Fibroblast of lung (primary cell): ENCODE results near the gene COBL. TPM values are rescaled to one million over a fixed set of nuclear protein-coding genes. Genes with fewer than 3 reads are reported as not detected.

Experiments
- DNase-seq, 2 donors: peaks; one replicate each; pipeline versions ENCODE4 v3.0.0 to v3.0.0-alpha.2; 2010; ENCODE audit warnings: low read depth in 2 of 2
- H2AFZ ChIP-seq: 2 replicates; pipeline ENCODE4 v1.5.1; 2012; ENCODE audit warnings: low read length, control low read depth, inconsistent platforms
- H3K27ac ChIP-seq: 2 replicates; pipeline ENCODE4 v1.5.1; 2011; ENCODE audit warnings: low read length, control low read depth; ENCODE audit not compliant: insufficient read depth
- H3K27me3 ChIP-seq: 2 replicates; pipeline ENCODE4 v1.5.1; 2011; ENCODE audit warnings: mild to moderate bottlenecking, low read length; ENCODE audit not compliant: control insufficient read depth, insufficient read depth
- H3K36me3 ChIP-seq: 2 replicates; pipeline ENCODE4 v1.5.1; 2011; ENCODE audit warnings: low read length; ENCODE audit not compliant: control insufficient read depth, insufficient read depth
- H3K4me1 ChIP-seq: 2 replicates; pipeline ENCODE4 v1.5.1; 2011; ENCODE audit warnings: low read length; ENCODE audit not compliant: control insufficient read depth, insufficient read depth; ENCODE audit errors: extremely low read depth
- H3K4me2 ChIP-seq: 2 replicates; pipeline ENCODE4 v1.5.1; 2011; ENCODE audit warnings: low read length, control low read depth; ENCODE audit not compliant: insufficient read depth; ENCODE audit errors: extremely low read depth
- H3K4me3 ChIP-seq, 4 experiments: fragments of 200-600 bp in 1 of 4; sonication (generic) in 1 of 4; replicated peaks in 1 of 4; 2 replicates each; pipeline ENCODE4 v1.5.1; 2011 to 2016; ENCODE audit warnings: low read length in 4 of 4, low read depth in 3 of 4, mild to moderate bottlenecking in 3 of 4, control low read depth in 2 of 4, inconsistent platforms in 1 of 4, mixed read lengths in 1 of 4; ENCODE audit not compliant: insufficient read depth in 1 of 4; ENCODE audit errors: control extremely low read depth in 1 of 4
- H3K79me2 ChIP-seq: 2 replicates; pipeline ENCODE4 v1.5.1; 2012; ENCODE audit warnings: mild to moderate bottlenecking, low read length, inconsistent platforms; ENCODE audit not compliant: control insufficient read depth, insufficient read depth
- H3K9ac ChIP-seq: 2 replicates; pipeline ENCODE4 v1.5.1; 2011; ENCODE audit warnings: mild to moderate bottlenecking, low read length, control low read depth; ENCODE audit not compliant: insufficient read depth
- H3K9me3 ChIP-seq: 2 replicates; pipeline ENCODE4 v1.5.1; 2012; ENCODE audit warnings: low read depth, low read length; ENCODE audit not compliant: control insufficient read depth, insufficient read depth
- H4K20me1 ChIP-seq: 2 replicates; pipeline ENCODE4 v1.5.1; 2011; ENCODE audit warnings: low read length; ENCODE audit not compliant: control insufficient read depth, insufficient read depth; ENCODE audit errors: extremely low read depth
- CTCF ChIP-seq, 2 donors: IDR thresholded peaks in 1 of 2; conservative IDR thresholded peaks in 1 of 2; 1 replicate in 1 of 2; 2 replicates in 1 of 2; pipeline ENCODE4 v1.5.1; 2011 to 2012; ENCODE audit warnings: low read length in 2 of 2, control low read depth in 1 of 2, inconsistent platforms in 1 of 2, low read depth in 1 of 2, mild to moderate bottlenecking in 1 of 2
- EZH2 ChIP-seq: IDR thresholded peaks from 2 replicates; pipeline ENCODE4 v1.5.1; 2012; ENCODE audit warnings: low read length, control low read depth, mild to moderate bottlenecking; ENCODE audit errors: missing control alignments
- polyA plus RNA-seq, 2 donors: library from polyadenylated mRNA; depleted of rRNA in 1 of 2; stranded (reverse) in 1 of 2; unstranded in 1 of 2; fragments of >200 nt; gene quantifications; 2 replicates each; pipeline ENCODE4 v1.2.1, GENCODE V29; 2011 to 2012; ENCODE audit warnings: missing spikeins in 1 of 2
- total RNA-seq: library from RNA; depleted of rRNA; stranded (reverse); fragments of >200 nt; gene quantifications from 2 replicates; pipeline ENCODE4 v1.2.1, GENCODE V29; 2014

COBL gene
- total and polyA plus RNA-seq, 2 donors (not counting 1 experiment from before 2014, with no cell fraction given), result 0.10 to 0.33 TPM

GRCh38 chr7:51326656-51327286 lies 10.2 kb upstream of the COBL start:
- H3K27me3 ChIP-seq, result no peaks in the 10 kb centered on the region
- H3K27ac ChIP-seq, result no peak overlapping the region

DNA sequence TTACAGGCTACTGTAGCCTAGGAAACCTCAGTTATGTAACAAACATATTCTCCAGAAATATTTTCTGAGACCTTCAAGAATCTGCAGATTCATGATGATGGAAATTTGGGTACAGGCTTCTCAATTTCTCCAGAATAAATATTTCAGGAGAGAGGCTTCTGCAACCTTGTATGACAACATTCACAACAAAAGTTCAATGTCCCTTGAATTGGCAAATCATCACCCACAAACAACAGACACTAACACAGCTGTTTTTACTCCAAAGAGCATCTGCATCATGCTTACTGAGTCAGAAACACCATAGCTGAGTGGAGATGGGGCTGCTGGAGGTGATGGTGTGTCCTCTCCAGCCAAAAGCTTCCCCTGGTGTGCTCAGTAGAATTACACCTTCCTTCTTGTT lies 9.3 kb upstream of the COBL start:
- DNase-seq, result no peak
- H3K36me3 ChIP-seq, result no peaks in the 10 kb centered on the region
- no peaks in the 10 kb centered on the region for H3K27me3 ChIP-seq
- H3K27ac ChIP-seq, result no peak overlapping the region
- H3K4me1 ChIP-seq, result no peaks in the 10 kb centered on the region
- H4K20me1 ChIP-seq, result no peaks in the 10 kb centered on the region
- no peak overlapping the region for H3K4me3 ChIP-seq
- H3K4me2 ChIP-seq, result no peak overlapping the region
- no peaks in the 10 kb centered on the region for H3K9me3 ChIP-seq
- no peak overlapping the region for H2AFZ ChIP-seq
- no peaks in the 10 kb centered on the region for H3K79me2 ChIP-seq
- no peak overlapping the region for H3K9ac ChIP-seq
- no peak for TF ChIP-seq EZH2
- no peak for TF ChIP-seq CTCF (conservative IDR thresholded peaks at IDR 0.05 in 1 of 2, IDR thresholded peaks at IDR 0.05 in 1 of 2; ENCODE audit: low read depth in 1 of 2, low read length in 2 of 2)

More at GRCh38 chr7:51326656-51327286, 10.2 kb upstream of the COBL start:
- DNase-seq, result no peak
- Histone ChIP-seq H3K9ac (no peak overlapping the region), H3K4me1 (no peaks in the 10 kb centered on the region), H3K4me3 (no peak overlapping the region), H3K4me2 (no peak overlapping the region), H3K36me3 (no peaks in the 10 kb centered on the region), H2AFZ (no peak overlapping the region), H4K20me1 (no peaks in the 10 kb centered on the region), H3K79me2 (no peaks in the 10 kb centered on the region), H3K9me3 (no peaks in the 10 kb centered on the region)
- TF ChIP-seq CTCF (conservative IDR thresholded peaks at IDR 0.05 in 1 of 2, IDR thresholded peaks at IDR 0.05 in 1 of 2; ENCODE audit: low read depth in 1 of 2, low read length in 2 of 2) (no peak), EZH2 (no peak)

DNA sequence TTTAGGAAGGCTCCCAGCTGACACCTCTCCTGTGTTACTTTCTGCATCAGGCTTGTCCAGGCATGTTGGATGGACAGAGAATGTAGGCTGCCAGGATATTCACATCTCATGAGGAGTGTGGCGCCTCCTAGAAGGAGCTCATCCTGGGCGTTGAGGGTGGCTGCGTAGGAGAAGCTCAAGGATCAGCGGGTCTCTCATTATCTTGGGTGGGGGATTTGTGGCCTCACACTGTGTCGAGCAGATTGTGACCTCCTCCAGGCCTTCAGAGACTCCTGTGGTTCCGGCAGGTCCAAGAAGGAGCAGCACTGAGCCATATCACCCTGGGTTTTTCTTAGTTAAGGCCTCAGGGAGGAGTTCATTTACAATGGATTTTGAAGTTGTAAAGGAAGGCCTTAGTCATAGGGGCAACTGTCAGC lies 8.7 kb upstream of the COBL start:
- Histone ChIP-seq H3K27ac (no peak overlapping the region), H3K4me2 (no peak overlapping the region), H3K36me3 (no peaks in the 10 kb centered on the region), H3K4me1 (no peaks in the 10 kb centered on the region), H4K20me1 (no peaks in the 10 kb centered on the region), H3K79me2 (no peaks in the 10 kb centered on the region), H3K9me3 (no peaks in the 10 kb centered on the region), H3K27me3 (no peaks in the 10 kb centered on the region), H3K4me3 (no peak overlapping the region), H2AFZ (no peak overlapping the region), H3K9ac (no peak overlapping the region)
- no peak for DNase-seq
- TF ChIP-seq CTCF (conservative IDR thresholded peaks at IDR 0.05 in 1 of 2, IDR thresholded peaks at IDR 0.05 in 1 of 2; ENCODE audit: low read depth in 1 of 2, low read length in 2 of 2), result no peak
- TF ChIP-seq EZH2, result no peak
